Femur (tissue), 1 donor: ENCODE data around the gene C1orf50.
A peak's percentile ranks its signal among the peaks of the same experiment; 100 is the strongest.

ENCODE experiments used
- DNase-seq: peaks from one replicate; pipeline ENCODE4 v3.0.0-alpha.2; 2017

Gene C1orf50

DNA sequence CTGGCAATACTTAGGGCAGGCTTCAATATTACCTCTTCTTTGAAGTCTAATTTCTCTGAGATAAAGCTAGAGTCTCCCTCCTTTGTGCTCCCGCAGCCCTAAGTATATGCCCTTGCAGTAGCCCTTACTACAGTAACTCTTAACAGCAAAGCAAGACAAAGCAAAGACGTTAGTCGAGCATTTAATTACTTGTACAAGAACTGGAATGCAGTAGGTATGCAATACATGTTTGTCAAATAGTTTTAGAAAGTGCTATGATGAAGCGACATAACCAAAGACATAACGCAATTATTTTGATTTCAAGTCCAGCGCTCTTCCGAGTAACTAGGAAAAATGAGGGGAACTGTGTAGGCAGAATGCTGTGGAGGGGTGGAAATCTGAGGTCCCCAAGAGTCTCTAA lies 1.8 kb upstream of the C1orf50 start:
- no peak for DNase-seq

DNA sequence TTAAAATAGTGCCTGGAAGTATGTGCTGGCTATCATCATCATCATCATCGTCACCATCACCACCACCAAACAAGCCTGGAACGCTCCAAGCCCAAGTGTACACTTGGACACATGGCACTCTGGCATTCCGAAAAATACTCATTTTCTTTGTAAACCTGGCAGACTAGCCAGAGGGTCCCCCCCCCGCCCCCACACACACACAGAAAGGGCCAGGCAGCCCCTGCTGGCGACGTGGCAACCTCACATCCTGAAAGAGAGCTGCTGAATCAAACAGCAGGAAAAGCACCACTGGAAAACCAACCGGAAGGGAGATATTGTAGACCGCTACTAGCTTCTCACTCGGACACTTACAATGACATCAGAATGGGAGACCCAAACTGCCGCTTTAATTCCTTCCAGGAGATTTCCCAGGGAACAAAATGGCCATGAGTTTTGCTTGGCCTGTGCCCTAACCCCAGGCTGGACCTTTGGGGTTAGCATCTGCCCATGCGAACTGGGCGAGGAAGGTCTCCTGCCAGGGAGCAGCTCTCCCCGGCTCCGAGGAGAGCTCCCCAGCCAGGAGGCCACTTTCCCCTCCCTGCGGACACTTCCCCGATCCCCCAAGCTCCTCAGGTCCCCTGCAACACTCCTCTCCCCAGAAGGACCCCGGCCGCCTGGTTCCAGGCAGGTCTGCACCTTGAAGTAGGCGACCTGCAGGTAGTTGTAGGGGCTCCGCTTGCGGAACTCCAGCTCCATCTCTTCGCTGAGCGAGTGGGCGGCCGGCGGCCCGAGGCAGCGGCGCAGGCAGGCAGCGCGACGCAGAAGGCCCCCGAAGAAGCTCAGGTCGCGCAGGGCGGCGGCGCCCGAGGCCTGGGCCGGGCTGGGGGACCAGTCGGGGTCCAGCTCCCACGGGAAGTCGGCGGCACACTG lies 963 bp upstream of the C1orf50 start:
- peak; percentile 79 for DNase-seq

DNA sequence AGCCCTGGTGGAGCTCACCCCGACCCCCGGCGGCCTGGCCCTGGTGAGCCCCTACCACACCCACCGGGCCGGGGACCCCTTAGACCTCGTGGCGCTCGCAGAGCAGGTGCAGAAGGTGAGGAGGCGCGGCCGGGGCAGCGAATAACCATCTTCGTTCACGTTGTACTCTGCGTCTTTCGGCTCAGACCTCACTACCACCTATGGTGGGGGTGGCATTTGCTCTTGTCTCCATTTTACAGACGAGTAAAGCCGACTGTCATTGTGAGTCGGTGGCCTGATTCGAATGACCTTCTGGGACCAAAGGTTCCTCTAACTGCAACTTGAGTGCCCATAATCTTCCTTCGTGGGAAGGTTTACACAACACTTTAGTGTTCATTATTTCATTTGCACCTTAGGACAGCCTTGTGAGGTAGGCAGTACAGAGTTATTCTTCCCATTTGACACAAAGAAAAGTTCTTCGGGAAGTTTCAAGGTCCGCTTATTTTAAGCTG lies 506 bp downstream of the C1orf50 start:
- no peak for DNase-seq

DNA sequence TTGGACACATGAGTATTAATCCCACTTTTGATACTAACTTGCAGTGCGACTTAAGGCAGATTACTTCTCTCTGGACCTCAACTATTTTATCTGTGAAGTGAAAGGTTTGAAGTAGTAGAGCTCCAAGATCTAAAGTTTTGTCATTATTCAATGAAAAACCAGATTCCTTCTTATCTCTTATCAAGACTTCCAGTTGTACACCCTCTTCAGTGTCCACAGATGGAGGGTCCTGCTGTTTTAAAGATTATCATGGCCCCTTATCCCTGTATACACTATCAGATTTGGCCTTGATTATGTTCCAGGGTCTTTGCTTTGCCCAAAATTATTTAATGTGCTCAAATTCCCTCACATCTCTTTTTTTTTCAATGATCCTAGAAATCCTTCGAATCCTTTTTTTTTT lies 1.1 kb downstream of the C1orf50 start:
- no peak for DNase-seq

DNA sequence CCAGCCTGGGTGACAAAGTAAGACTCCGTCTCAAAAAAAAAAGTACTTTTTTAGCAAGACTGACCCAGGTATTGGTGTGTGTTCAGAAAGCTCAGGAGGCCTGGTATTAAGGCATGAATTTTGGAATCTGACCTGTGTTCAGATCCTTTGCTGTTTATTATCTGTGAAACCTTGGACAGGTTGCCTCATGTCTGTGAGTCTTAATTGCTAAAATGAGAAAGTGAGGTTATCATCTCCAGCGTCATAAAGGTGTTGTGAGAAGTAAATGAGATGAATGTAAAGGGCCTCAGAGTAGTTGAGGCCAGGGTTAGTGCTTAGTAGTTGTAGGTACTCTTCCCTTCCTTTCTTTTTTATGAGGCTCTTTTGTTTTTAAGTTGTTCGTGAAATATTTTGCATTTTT lies 2.8 kb downstream of the C1orf50 start:
- no peak for DNase-seq

DNA sequence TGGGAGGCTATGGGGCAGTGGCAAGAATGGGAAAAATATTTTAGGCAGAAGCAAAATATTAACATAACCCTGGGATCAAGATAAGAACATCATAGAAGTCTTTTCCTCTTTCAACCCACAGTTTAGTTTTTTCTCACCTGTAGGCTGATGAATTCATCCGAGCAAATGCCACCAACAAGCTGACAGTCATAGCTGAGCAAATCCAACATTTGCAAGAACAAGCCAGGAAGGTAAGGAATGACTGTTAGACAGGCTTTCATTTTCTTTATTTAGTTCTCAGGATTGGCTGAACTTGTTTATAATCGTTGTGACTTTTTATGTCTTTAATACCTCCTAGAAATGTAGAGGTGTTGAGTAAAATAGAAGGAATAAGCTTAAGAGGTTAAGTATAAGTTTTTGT lies 6.4 kb downstream of the C1orf50 start:
- DNase-seq: no peak

DNA sequence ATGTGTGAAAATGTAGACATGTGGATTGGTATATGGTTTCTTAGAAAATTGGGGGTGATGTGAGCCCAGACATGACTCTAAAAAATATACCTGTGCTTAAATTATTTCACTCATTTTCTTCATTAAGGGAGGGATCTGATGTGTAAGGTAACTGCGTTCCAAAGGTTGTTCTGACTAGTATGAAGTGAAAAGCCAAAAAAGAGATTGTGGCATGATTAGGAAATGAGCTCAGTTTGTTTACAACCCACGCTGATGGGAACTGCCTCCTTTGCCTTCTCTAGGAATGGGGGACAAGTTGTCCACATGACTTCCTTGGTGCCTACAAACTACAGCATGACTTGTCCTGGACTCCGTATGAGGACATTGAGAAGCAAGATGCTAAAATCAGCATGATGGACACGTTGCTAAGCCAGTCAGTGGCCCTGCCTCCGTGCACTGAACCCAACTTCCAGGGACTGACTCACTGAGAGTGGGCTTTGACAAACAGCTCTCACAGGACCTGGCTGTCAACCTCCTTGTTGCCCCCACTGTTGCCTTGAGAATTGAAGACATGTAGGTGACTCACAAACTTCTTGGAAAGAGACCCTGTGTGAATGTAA lies 8.0 kb downstream of the C1orf50 start:
- no peak for DNase-seq

DNA sequence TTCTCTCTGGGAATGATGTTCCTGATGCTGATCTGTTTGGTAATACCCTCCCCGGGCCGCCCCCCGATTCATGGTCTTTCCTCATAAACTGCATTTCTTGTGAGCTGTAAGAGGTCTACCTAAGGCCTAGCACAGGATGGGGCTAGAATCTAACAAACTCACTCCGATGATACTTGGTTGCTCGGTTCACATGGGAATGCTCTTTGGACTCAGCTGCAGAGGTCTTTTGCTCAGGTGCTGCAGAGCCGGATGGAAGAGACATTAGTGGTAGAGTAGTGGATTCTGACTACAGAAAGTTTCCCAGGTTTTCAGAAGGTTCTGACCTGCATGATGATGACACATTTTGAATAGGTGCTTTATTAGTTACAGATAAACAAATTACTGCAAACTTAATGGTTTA lies 9.5 kb downstream of the C1orf50 start:
- DNase-seq: no peak

DNA sequence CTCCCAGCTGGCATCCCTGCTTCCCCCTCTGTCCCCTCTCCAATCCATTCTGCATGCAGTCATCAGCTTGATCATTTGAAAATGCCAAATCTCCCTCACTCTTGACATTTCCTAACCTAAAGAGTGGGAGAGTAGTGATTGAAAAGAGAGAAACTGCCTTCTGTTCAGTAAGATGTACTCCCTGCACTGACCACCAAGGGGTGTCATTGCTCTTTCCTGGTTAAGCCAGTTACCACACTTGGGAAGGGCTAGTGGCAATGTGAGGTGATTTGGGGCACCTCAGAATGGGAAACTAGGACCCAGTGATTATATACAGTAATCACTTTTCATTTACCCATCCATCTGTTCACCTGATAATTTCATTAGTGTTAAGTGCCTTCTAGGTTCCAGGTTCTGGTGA lies 10.8 kb downstream of the C1orf50 start:
- peak; percentile 35 for DNase-seq

DNA sequence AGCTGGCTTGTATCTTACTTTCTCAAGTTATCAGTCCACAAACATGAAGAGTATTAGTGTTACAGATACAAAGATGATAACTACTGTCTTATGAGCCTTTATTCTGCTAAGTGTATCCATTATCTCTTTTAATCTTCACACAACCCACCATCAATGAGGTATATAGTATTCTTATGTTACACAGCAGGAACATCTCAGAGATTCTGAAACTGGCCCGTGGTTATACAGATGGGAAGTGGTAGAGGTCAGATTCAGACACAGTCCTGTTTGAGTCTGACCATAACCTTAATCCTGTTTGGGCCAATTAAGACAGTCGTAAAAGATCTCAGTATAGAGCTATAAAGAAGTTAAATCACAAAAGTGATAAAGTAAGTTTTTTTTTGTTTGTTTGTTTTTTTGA lies 12.7 kb downstream of the C1orf50 start:
- DNase-seq: no peak

DNA sequence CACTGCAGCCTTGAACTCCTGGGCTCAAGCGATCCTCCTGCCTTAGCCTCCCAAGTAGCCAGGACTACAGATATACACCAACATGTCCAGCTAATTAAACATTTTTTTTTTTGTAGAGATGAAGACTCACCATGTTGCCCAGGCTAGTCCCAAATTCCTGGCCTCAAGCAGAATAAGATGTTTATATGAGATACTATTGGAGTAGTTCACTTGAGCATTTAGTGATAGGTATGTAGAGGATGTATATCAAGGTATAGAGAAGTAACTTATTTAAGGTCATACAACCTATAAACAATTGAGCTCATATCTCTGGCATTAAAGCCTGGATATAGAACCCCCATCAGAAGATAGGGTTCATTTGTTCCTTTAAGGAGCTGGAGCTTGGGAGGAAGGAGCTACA lies 13.1 kb downstream of the C1orf50 start:
- DNase-seq: no peak

DNA sequence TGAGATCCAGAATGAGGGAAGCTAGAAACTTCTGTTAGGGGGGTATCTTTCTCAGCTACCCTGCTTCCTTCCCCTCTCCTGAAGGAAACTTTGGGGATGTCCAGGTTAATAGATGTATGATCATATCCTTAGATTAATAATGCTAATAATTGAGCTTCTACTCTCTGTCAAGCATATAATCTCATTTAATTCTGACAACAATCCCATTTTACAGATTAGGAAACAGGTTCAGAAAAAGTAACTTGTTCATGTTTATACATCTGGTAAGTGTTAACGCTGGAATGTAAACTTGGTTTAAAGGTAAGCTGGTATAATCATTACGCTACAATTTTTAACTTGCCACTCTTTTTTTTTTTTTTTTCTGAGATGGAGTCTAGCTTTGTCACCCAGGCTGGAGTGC lies 16.0 kb downstream of the C1orf50 start:
- DNase-seq: no peak

DNA sequence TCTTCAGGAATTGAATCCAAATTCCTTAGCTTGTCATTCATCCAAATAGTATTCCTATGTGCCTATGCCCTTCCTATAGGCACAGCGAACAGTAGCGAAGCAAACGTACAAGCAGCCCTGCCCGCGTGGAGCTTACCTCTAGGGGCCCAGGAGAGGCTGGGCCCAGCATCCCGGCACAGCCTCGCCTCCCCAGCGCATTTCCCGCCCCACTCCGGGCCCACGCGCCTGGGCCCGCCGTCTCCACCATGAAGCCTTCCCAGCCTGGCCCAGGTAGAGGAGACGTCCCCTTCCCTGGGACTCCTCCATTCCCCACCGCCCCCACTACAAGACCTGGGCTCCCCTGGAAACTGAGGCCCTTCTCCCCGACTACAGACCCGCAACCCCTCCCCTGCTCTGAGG lies 17.5 kb downstream of the C1orf50 start:
- no peak for DNase-seq

DNA sequence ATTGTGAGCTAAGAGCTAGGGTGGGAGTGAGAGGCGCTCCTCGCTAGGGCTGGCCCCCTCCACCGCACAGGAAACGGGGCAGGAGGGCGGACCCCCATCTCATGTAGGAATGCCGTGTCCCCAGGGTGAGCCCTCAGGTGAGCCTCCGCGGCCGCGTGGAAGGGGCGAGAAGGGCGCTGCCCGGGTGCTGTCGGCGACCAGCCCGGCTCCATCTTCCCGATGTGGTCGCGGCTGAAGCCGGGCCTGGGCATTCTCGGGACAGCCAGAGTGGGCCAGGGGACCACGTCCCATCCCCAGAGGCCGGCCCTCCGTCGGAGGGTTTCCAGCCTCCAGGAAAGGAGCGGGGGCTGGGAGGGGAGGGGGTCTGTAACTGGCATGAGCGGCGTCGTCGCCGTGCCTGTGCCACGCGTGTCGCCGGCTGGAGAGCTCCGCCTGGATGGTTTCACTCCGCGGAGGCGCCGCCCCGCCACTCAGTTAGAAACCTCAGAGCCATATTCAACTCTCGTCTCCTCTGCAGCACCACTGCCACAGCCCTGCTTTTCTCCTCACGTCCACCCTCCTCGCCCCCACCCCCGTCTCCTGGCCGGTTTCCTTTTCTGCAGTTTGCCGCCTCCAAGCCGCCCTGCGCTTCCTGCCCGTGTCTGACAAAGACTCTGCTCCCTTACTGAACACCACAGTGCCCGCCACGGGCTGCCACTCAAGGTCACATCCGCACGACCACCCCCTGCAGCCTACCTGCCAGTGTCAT lies 18.1 kb downstream of the C1orf50 start, which contains the start of gene TMEM269:
TSS of gene TMEM269 (plus strand) at position 46 of the 748 bp plus-strand sequence. CDS start 4,903 bp downstream, outside the sequence.
- DNase-seq: peak; percentile 55

DNA sequence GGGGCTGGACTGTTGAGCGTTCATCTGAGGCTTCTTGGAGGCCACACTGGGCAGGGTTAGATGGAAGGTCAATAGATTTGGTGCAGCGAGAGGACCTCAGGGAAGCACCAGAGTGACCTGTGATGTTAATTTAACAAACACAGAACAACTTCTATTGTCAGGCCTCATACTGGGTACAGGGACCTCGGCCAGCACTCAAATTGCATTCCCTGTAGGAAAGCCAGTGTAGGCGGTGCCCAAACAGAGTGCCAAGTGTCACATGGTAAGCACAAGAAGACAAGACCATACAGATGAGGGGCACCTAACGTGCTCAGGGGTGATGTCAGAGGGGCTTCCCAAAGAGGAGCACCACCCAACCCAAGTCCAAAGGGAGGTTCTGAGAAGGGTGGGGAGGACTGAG lies 19.0 kb downstream of the C1orf50 start:
- no peak for DNase-seq

DNA sequence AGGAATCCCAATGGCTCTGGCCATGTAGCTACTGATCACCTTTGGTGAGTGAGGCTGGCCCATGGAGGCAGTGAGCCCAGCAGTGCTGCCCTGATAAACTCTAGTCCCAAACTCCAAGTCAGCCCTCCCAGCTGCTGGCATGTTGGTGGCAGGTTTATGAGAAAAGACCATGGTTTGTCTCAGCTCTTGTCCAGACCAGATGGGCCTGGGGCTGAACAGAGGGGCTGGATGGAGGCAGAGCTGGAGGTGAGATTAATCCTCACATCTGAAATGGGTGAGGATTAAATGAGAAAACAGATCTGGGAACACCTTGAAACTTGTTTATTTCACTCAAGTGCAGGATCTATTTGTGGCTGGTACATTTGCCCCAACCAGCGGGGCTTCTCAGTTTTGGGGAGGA lies 21.0 kb downstream of the C1orf50 start:
- DNase-seq: no peak

DNA sequence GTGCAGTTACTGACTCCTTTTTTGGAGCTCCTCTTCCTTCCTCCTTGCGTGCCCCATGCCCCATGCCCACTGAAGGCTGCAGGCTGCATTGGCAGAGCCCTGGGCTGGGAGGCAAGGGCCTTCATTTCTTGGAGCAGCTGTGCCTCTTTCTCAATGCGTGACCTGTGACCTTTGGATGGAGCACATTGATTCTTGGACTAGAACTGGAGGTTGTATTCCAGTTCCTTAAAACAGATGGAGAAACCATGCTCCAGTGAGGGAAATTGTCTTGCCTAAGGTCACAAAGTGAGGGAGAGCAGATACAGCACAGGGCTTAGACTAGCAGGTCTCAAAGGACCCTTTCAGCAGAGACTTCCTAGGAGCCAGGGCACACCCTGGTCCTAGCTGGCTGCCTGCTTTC lies 26.8 kb downstream of the C1orf50 start:
- no peak for DNase-seq

DNA sequence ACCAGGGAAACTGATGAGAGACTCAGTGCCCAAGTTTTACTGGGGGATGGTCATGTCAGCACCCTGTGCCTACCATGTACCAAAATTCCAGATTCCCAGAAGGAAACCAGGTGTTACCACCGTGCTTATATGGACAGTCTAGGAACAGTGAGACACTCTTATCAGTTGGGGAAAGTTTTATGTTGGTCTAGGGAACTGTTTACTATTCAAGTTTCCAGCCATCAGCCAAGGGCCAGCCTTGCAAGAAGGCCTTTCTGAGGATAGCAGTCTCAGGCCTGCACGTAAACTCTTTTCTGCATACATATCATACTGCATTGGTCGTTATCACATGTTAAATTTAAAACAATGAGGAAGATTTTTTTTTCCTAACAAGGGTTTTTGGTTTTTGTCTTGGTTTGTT lies 30.4 kb downstream of the C1orf50 start:
- no peak for DNase-seq

DNA sequence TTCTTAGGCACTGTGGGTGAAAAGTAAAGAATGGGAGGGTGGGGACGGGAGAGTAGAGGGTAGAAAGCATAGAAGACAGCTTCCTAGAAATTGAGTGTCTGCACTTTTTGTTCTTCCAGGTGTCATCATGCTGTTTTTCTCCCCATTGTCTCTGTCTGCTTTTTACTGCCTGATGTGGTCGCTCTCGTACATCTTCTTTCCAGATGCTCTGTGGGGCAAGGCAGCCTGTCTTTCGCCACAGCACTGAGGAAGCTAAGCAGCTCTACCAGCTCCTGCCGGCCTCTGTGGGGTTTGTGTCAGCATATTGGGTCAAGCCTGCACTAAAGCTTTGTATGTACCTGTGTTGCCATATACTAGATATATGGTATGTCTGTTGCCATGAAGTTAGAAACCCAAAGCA lies 30.9 kb downstream of the C1orf50 start:
- no peak for DNase-seq

DNA sequence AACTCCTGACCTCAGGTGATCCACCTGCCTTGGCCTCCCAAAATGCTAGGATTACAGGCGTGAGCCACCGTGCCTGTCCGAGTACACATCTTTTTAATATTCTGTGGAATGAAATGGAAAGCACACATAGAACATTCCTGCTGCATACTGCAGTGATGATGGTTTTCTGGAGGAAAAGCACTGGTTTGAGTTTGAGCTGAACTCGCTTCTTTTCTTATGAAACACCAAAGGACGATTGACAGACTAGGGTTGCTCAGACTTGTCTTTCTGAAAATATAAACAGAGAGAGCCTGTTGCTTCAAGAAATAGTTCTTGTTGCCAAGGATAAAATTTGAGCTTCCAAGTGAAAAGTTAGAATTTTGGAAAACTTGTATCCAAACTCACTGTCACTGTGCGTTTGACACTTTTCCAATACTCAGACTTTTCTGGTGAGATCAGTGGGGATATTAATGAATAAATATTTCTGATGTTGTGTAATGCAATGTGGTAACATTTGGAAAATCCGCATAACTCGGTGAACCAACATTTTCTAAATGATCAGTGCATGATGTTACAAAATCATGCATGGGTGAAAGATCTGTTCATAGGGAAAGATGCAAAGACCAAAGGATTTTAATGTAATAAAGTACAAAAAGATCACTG lies 34.9 kb downstream of the C1orf50 start:
- DNase-seq: no peak

DNA sequence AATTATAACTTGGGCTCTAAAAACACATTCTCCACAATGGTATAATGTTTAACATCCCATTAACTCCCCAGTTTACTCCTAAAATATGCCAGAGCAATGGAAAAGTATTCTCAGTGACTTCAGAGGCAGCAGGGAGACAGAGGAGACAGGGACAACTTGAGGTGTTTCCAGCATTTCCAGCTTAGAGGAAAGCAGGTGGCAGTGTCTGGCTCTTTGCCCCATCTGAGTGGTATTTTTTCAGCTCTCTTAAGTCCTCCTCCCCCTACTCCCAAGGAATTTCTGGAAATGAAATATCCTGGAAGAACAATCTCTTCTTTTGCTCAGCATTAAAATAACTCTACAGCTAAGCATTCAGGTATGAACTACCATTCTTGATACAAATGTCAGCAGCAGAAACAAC lies 39.1 kb downstream of the C1orf50 start:
- DNase-seq: no peak

DNA sequence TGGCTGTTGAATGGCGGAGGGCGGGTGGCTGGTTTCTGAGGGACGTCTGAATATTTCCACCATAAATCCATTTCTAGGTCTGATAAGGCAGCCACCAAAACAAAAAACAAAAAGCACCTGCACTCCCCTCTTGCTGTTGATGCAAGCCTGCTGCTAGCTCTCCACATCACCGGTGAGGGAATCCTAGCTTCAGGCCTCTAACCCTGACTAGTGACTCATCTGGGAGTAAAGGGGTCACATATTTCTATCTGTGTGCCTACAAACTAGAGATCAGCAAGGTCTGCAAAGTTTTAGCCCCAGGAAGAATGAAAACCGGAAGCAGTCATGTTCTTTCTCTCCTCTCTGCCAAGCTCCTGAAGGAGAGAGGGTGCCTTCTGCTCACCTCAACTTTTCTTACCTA lies 39.5 kb downstream of the C1orf50 start:
- DNase-seq: no peak

DNA sequence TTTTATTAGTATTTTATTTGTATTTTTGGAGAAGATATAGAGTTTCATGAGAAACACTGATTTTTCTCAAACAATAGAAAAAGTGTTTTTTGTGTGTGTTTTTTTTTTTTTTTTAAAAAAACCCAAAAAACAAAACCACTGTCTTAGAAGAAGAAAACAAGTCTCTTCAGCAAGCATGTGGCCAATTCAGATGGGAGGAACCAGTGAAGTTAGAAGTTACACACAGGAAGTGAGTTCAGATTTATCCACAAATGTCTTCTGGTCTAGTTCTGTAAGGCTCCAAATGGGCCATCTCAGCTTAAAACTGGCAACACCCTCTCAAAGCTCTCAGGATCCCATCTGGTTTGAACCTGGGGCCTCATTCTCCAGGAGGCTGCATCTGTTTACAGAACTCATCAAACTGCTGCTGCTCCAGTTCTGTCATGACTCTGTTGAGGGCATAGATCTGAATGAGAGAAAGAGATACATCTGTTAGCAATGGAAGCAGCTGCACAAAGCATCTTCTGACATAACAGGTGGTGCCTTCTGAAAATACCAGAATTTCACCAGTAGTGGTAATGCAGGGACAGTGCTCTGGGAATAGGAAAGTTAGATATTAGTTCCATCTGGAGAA lies 40.1 kb downstream of the C1orf50 start:
- no peak for DNase-seq
